NCI-H1436 treated with DMSO at 0.1 percent for 48 hours (cell line): ENCODE results near the gene SERF2.
"Not testable (repeated sequence)": the region's sequence is repeated elsewhere in the genome, so short reads cannot be mapped to it uniquely, and the experiment has no call there.

Source experiments
- DNase-seq: peaks from one replicate; lab custom pipeline; 2025; lab: John Stamatoyannopoulos, UW

The SERF2 gene

DNA sequence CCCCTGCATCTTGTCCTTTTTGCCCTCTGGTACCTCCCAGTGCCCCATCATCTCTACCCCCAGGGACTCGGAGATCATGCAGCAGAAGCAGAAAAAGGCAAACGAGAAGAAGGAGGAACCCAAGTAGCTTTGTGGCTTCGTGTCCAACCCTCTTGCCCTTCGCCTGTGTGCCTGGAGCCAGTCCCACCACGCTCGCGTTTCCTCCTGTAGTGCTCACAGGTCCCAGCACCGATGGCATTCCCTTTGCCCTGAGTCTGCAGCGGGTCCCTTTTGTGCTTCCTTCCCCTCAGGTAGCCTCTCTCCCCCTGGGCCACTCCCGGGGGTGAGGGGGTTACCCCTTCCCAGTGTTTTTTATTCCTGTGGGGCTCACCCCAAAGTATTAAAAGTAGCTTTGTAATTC, 1.5 kb downstream of the SERF2 start:
- DNase-seq: no peak

DNA sequence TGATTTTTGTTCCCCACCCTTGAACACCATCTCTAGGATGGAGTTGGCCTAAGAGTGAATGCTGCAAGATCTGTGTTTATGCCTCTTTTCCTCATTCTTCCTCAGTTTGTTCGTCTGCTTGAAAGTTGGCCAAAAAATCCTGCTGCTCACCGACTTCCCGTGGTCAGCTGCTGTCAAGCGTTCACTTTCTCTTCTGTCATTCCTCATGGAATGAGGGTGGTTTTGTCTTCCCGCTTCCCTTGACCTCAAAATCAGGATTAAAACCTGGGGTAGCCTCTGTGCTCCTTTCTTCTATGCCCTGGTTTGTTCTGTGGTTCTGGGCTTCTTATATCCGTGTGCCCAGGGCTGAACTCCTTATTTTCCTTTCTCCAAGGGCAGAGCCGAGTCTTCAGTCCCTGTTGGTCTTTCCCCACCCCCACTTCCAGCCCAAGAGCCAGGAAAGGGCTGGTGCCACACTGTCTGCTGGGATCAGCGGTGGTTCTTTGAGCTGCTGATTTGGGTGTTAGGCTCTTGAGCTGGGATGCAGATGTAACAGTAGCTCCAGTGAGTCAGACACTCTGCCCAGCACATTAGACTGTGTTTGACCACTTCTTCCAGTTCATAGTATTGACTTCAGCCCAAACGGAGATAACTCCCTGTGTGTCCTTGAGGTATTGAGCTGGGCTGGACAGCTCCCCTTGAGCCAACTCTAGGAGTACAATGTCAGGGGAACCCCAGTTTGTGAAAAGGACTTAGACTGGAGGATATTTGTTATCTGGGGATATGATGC, 2.3 kb downstream of the SERF2 start:
- no peak for DNase-seq

- DNase-seq: no peak
These were observed 3.1 kb downstream of the SERF2 start for GRCh38 chr15:43795197-43795596.

DNA sequence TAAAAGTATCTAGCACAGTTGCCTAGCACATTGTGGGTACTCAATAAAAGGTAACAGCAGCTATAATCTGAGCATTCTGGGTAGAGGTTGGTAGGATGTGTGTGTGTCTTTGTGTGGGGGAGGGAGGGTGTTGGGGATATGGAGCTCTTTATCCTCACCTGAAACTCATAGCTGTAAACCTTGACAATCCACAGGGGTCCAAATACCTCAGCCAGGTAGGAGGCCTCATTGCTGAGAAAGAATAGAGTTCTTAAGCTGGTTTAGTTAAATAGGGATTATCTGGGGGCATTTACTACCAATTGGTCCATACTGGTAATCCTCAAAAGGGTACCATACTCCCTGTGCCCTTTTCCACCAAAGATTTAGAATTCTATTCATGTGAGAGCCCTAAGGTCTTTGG, 3.9 kb downstream of the SERF2 start:
- no peak for DNase-seq

GRCh38 chr15:43796566-43796965, 4.4 kb downstream of the SERF2 start:
- no peak for DNase-seq

DNA sequence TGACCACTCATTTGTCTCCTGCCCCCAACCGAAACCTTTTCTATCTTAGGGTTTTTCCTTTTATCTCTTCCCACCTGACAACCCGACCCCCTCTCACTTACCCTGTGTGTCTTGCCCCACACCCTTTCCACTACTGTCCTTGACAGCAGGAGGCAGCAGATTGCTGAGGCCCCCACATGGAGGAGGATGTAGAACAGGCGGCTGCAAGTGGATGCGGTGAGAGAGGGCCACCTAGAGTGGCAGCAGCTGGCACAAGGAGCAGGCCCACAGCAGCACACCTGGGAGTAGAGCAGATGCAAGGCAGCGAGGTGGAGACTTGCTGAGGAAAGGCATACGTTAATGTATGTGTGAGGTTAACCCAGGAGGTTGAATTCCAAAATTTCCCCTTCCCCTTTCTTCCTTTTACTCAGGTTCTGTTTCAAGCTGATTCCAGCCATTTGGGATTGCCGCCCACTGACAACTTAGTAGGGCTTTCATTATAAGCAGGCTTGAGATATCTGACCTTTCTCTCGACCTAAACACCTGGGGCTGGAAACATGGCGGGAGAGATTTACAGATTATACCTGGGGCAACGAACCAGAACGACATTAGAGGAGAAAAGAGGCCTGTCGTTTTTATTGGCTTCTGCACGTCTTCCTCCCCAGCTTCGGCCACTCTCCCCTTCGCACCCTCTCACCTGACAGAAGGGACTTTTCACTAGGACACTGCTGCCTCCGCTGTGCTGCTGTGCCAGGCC, 7.3 kb downstream of the SERF2 start:
- DNase-seq: no peak

DNA sequence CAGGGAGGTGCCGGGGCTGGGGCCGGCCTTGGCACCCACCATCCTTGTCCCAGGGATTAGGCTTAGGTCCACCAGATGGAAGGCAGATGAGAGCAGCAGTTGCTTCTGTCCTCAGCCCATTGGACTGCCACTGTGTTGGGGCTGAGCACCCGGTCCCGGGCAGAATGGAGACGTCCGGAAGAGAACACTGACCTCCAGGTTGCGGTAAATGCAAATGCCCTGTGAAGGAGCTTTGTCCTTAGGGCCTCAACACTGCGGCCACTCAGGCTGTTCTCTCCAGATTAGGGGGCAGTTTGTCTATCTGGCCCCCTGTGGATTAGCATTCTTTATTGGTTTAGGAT, 7.8 kb downstream of the SERF2 start, which contains the start of gene SERINC4:
SERINC4 (minus strand) TSS at position 276 of the 341 bp plus-strand sequence; CDS start at position 42, 234 bp downstream.
- no peak for DNase-seq

GRCh38 chr15:43800286-43801141, 8.4 kb downstream of the SERF2 start, which contains the start of gene HYPK:
HYPK (plus strand) TSS chr15:43800599; CDS start chr15:43800623, 24 bp downstream.
- DNase-seq: peak; percentile 38

- not testable (repeated sequence) for DNase-seq
These were observed 10.6 kb downstream of the SERF2 start for GRCh38 chr15:43802676-43803075.

- DNase-seq: no peak
These were observed 16.4 kb downstream of the SERF2 start for GRCh38 chr15:43808435-43808950.

DNA sequence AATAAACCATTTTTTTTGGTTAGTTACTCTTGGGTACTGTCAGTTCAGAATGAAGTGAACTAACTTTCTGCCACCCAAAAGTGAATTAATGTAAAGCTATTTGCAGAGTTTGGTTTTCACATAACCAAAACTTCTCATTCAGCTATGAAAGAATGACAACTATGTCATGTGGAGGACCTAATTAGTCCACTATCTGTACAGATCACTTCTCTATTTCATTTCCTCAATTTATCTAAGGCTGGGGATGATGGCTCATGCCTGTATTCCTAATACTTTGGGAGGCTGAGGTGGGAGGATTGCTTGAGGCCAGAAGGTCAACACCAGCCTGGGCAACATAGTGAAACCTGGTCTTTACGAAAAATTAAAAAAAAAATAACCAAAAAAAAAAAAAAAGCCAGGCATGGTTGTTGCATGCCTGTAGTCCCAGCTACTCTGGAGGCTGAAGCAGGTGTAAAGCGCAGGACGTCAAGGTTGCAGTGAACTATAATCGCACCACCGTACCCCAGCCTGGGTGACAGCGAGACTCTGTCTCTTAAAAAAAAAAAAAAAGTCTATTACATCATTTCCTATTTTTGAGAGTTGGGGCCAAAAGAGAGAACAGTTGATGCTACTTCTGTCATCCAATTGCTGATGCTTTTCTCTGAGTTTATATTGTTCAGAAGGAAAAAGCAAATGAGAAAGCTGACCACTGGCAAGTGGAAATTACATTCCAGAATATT, 17.0 kb downstream of the SERF2 start:
- no peak for DNase-seq

DNA sequence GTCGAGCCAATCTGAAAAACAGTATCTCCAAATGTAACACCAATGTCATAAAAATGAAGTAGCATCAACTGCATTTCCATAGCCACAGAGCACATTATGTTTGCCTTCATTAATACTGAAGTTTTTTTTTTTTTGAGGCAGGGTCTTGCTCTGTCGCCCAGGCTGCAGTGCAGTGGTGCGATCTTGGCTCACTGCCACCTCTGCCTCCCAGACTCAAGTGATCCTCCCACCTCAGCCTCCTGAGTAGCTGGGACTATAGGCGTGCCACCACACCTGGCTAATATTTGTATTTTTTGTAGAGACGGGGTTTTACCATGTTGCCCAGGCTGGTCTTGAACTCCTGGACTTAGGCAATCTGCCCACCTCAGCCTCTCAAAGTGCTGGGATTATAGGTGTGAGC, 22.9 kb downstream of the SERF2 start:
- DNase-seq: not testable (repeated sequence)

DNA sequence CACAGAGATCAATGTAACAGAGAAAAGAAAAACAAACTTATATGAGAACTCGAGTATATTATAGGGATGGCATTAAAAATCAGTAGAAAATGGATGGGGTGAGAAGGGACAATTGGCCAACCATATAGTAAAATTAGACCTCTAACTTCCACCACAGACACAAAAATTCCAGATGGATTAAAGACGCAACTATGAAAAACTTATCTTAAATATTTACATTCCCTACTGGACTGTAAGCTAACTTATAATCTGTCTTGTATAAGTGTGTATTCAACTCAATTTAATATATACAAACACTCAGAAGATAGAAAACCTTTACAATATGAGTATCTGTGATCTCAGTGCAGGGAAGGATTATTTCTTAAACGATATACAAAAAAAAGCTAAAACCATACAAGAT, 29.4 kb downstream of the SERF2 start:
- no peak for DNase-seq

GRCh38 chr15:43824302-43825246, 32.5 kb downstream of the SERF2 start, which contains the start of gene MFAP1:
MFAP1 (minus strand) TSS chr15:43824690; CDS start chr15:43824569, 121 bp downstream.
- peak; percentile 89 for DNase-seq

GRCh38 chr15:43825305-43825704, 33.2 kb downstream of the SERF2 start:
- not testable (repeated sequence) for DNase-seq

GRCh38 chr15:43826029-43826507, 33.9 kb downstream of the SERF2 start:
- DNase-seq: no peak

- peak; percentile 66 for DNase-seq
These were observed 34.6 kb downstream of the SERF2 start, which contains the start of gene WDR76 for GRCh38 chr15:43826508-43827341. WDR76 (plus strand) TSS chr15:43827002; CDS start chr15:43827033, 31 bp downstream.

DNA sequence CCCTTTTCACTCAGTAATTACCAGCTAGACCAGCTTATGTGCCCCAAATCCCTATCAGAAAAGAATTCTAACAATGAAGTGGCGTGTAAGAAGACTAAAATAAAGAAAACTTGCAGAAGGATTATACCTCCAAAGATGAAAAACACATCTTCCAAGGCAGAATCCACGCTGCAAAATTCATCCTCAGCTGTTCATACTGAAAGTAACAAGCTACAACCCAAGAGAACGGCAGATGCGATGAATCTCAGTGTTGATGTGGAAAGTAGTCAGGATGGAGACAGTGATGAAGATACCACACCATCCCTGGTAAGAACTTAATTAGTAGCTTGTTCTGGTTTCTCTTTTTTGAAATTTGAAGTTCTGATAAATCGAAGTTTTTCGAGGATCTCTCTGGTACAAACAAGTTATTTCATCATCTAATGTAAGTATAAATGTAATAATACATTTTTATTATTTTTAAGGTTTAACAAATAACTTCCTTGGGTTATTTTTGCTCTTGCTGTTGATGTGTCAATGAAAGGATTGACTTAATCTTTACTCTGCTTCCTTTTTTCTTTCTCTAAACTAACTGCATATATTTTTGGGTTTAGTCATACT, 36.0 kb downstream of the SERF2 start:
- DNase-seq: no peak
